Measurements from ENCODE around the gene AHRR.
"Not testable (repeated sequence)": the region's sequence is repeated elsewhere in the genome, so short reads cannot be mapped to it uniquely, and the experiment has no call there.

- not testable (repeated sequence) for TF ChIP-seq CTCF (conservative IDR thresholded peaks at IDR 0.05 in 1 of 2, IDR thresholded peaks at IDR 0.05 in 1 of 2; ENCODE audit: low read depth in 1 of 2, low read length in 2 of 2); EZH2 (IDR thresholded peaks at IDR 0.05; ENCODE audit: low read length, missing control alignments)
Observed at GRCh38 chr5:398141-398474, 76.6 kb downstream of the AHRR start.

Data from fibroblast of lung (primary cell).